ENCODE results near the gene SMPD2.

Gene SMPD2, protein sequence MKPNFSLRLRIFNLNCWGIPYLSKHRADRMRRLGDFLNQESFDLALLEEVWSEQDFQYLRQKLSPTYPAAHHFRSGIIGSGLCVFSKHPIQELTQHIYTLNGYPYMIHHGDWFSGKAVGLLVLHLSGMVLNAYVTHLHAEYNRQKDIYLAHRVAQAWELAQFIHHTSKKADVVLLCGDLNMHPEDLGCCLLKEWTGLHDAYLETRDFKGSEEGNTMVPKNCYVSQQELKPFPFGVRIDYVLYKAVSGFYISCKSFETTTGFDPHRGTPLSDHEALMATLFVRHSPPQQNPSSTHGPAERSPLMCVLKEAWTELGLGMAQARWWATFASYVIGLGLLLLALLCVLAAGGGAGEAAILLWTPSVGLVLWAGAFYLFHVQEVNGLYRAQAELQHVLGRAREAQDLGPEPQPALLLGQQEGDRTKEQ

DNA sequence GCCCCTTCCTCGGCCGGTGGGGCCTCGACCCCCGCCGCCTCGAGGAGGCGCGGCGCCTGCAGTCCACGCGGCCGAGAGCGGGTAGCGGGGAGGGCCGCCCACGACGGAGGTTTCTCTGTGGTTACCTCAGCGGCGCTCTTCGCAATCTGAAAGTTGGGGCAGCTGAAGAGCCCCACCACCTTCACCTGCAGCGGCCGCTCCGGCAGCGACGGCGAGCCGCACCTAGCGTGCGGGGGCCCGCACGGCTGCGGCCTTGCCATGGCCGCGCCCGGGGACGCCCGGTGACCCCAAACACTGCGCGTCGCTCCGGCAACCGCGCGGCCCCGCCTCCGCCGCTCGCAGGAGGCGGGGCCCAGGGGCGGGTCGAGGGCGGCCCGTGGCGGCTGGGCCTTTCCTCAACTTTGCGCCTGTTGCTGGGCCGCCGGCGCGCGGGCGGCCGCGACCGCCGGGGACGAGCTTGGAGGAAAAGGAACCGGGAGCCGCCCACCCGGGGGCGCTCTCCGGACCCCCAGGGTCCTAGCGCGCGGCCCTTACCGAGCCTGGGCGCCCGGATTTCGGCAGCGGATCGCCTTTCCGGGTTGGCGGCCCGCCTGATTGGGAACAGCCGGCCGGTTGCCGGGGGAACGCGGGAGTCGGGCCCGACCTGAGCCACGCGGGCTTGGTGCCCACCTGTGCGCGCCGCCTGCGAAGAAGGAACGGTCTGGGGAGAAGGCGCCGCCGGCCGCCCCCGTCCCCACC, at the start of gene SMPD2, which contains the start of gene PPIL6:
SMPD2 (plus strand) TSS at position 394 of the 738 bp plus-strand sequence. CDS start 398 bp downstream, outside the sequence.
PPIL6 (minus strand) TSS at position 298 of the 738 bp plus-strand sequence; CDS start at position 260, 38 bp downstream.
- peak; percentile 92 for DNase-seq

GRCh38 chr6:109393157-109393885, 47.2 kb upstream of the SMPD2 start:
- no peak for DNase-seq

DNA sequence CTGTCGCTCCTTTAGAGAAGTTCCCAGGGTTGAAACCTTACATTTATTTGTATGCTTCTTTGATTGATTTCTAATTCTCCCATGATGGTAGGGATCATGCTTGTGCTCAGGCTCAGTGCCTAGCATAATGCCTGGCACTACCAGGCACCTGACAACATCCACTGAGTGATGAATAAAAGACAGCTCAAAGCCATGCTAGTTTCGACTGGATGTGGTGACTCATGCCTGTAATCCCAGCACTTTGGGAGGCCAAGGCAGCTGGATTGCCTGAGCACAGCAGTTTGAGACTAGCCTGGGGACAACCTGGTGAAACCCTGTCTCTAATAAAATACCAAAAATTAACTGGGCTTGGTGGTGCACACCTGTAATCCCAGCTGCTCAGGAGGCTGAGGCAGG, 46.6 kb upstream of the SMPD2 start:
- DNase-seq: no peak

DNA sequence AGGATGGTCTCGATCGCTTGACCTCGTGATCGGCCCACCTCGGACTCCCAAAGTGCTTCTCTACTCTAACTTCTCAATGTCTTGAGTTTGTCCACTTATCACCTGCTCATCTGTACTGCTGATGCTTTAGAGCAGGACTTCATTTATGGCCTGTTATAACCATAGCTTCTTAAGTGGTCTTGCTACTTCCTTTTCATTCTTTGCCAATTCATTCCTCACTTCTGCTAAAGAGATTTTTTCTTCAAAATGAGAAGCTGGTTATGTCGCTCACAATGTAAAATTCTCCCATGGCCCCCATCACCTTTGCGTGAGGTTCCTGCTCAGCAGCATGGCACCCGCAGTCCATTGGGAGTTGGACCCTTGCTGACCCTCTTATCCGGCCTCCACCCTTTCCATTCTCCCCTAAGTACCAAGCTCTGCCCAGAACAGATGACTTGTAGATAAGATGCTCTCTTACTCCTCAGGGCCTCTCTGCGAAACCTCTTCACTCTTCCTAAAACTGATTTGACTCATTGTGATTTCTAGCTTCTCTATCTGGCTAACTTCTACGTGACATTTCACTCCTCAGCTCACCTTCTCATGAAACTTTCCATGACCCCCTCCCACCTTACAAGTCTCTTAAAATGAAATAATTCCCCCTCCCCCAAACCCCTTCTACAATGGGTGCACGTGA, 44.3 kb upstream of the SMPD2 start:
- no peak for DNase-seq

GRCh38 chr6:109397020-109397419, 43.5 kb upstream of the SMPD2 start:
- DNase-seq: no peak

DNA sequence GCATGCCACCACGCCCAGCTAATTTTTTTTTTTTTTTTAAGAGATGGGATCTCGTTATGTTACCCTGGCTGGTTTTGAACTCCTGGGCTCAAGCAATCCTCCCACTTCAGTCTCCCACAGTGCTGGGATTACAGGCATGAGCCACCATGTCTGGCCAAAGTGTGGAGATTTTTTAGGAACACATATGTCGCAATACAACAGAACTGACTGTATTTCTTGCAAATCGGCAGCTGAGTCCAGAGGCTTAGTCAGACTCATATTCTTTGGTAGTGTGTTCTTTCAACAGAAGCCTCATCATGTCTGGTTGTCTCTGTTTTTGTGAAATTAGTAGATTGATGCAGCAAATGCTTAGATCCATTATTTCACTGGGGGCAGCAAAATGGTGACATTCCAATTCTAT, 34.3 kb upstream of the SMPD2 start:
- DNase-seq: no peak

GRCh38 chr6:109411034-109411433, 29.5 kb upstream of the SMPD2 start:
- no peak for DNase-seq

DNA sequence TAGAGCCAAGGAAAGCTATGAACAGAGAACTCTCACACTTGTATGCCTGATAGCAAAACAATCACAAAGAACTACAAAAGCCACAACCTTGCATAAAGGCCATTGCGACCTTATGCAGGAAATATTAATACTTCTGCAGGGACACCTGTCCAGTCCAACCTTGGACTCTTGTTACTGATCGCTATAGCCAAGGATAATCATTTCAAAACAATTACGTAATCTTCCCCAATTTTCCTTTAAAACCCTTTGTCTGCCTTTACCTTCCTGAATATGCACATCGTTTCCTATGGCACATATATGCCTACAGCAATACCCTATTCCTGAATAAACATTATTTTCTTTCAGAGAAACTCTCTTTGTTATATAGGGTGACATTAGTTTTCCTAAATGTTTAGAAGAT, 22.9 kb upstream of the SMPD2 start:
- DNase-seq: no peak

DNA sequence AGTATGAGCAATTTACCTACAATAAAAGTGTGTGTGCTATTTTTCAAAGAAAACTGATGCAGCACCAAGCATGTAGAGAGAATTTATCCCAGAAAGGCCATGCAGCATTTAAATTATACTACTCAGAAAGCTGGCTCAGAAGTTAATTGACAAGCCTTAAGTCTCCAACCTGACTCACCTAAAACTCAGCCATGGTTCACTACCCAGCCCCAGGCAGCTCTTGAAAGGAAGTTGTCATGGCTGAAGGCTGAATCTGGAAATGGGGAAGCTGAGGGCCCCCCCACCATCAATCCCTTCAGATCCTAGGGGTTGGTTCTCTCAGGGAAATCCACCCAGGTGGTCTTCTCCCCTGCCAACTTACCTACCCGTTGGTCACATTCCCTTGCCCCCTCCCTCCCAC, 19.8 kb upstream of the SMPD2 start:
- DNase-seq: no peak

GRCh38 chr6:109421184-109421583, 19.3 kb upstream of the SMPD2 start:
- DNase-seq: no peak

GRCh38 chr6:109424946-109425345, 15.6 kb upstream of the SMPD2 start:
- no peak for DNase-seq

GRCh38 chr6:109428889-109429477, 11.5 kb upstream of the SMPD2 start:
- DNase-seq: no peak

DNA sequence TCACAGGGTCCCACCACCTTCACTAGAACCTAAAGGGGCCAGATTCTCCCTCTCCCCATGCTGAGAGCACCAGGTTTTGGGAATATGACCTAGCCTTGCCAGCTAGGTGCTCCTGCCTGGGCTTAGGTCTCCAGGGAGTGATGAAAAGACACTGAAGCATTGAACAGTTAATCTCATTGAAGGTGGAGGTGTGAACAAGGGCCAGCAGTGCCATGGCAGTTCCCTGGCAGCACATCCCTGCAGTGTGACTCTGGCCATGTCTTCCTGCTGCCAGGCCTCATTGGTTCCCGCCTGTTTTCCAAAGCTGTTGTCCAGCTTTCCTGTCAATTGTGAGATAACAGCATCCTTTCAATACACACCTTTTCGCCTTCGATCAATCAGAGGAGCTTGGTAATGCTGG, 11.0 kb upstream of the SMPD2 start:
- DNase-seq: no peak

- no peak for DNase-seq
These were observed 6.1 kb upstream of the SMPD2 start for GRCh38 chr6:109434456-109434855.

DNA sequence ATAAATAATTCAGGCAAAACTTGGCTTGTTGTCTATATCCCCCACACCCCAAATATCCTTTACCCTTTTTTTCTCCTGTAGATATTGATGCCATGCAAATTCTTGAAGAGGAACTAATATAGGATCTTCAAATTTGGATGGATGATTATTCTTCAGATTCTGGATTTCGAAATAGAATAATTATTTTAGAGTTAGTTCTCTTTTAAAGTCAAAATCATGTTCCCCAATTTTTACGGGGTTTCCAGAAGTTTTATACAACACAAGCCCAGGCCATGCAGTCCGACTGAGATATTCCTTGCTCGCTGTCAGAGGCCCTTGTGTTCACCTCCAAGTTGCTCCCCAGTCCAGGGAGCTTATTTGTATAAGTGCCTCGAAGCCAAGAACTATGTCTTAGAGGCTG, 4.5 kb upstream of the SMPD2 start:
- no peak for DNase-seq

DNA sequence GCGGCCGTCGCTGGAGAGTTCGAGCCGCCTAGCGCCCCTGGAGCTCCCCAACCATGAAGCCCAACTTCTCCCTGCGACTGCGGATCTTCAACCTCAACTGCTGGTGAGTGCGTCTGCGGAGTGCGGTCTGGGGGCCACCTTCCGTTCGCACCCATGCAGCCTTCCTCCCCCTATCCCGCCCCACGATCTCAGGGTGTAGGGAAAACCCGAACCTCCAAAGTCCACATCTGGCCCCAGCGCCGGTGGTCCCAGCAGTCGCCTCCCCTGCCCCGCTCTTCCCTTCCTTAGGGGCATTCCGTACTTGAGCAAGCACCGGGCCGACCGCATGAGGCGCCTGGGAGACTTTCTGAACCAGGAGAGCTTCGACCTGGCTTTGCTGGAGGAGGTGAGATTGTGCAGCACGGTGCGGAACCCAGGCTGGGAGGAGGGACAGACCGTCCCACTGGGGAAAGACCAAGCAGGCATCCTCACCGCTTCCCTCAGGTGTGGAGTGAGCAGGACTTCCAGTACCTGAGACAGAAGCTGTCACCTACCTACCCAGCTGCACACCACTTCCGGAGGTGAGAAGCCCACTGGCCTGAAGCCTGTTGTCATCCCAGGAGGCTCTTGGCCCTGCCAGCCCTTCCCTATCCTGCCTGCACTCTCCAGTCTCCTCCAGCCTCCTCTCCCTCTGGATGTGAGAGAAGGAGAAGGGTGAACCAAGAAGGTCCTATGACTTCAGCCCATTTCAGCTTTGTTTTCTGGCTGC, 719 bp downstream of the SMPD2 start:
- peak; percentile 69 for DNase-seq

DNA sequence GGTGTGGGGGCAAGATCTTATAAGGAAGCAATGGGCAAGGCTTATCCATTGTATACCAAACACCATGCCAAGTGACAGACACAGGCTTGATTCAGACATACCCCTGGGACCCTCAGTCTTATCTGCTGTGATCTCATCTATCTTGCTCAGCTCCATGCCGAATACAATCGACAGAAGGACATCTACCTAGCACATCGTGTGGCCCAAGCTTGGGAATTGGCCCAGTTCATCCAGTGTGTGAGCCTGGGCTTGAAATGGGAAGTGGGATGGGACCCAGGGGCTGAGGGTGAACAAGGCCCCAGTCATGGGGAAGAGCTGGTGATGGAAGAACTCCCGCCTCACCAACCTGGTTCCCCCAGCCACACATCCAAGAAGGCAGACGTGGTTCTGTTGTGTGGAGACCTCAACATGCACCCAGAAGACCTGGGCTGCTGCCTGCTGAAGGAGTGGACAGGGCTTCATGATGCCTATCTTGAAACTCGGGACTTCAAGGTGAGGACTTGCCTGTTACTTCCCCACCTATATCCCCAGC, 1.9 kb downstream of the SMPD2 start:
- DNase-seq: no peak

GRCh38 chr6:109443425-109443950, 3.0 kb downstream of the SMPD2 start:
- DNase-seq: no peak

GRCh38 chr6:109445382-109445781, 4.9 kb downstream of the SMPD2 start:
- DNase-seq: no peak

GRCh38 chr6:109446072-109446471, 5.5 kb downstream of the SMPD2 start:
- no peak for DNase-seq

- DNase-seq: no peak
These were observed 6.0 kb downstream of the SMPD2 start for GRCh38 chr6:109446541-109446940.
